Activated CD4-positive, alpha-beta T cell treated with anti-CD3 and anti-CD28 coated beads, Interleukin-2, amount 50 U/mL, for 4 hours (primary cell): ENCODE data around the gene GARIN3.

Experiments
- DNase-seq, 2 experiments: peaks; one replicate each; pipeline ENCODE4 v3.0.0-alpha.2; 2020

GARIN3 gene

DNA sequence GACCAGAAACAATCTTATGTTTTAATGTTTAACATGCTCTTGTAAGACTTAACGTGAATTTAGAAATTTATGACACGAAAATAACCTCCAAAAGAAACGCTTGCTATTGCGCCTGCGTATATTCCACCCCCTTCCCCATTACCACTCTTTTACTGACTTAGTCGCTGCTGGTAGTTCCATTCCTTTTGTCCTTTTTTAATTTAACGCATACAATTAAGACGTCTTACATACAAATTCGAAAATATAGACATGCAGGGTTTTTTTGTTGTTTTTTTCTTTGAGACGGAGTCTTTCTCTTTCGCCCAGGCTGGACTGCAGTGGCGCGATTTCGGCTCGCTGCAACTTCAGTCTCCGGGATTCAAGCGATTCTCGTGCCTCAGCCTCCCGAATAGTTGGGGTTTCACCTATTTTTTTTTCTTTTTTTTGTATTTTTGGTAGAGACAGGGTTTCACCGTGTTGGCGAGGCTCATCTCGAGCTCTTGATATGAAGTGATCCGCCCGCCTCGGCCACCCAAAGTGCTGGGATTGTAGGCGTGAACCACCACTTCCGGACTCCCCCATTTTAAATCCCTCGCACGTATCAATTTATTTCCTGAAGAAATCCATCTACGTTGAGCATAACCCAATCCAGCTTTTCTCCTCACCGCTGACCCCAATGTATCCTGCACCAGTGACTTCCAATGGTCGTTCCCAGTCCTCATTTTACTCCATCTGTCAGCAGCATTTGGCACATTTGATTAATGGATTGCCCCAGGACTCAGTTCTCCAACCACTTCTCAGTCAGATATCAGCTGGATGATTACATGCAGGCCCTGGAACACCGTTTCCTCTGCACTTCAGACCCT lies 22.7 kb downstream of the GARIN3 start:
- peak; percentile 27 for DNase-seq

DNA sequence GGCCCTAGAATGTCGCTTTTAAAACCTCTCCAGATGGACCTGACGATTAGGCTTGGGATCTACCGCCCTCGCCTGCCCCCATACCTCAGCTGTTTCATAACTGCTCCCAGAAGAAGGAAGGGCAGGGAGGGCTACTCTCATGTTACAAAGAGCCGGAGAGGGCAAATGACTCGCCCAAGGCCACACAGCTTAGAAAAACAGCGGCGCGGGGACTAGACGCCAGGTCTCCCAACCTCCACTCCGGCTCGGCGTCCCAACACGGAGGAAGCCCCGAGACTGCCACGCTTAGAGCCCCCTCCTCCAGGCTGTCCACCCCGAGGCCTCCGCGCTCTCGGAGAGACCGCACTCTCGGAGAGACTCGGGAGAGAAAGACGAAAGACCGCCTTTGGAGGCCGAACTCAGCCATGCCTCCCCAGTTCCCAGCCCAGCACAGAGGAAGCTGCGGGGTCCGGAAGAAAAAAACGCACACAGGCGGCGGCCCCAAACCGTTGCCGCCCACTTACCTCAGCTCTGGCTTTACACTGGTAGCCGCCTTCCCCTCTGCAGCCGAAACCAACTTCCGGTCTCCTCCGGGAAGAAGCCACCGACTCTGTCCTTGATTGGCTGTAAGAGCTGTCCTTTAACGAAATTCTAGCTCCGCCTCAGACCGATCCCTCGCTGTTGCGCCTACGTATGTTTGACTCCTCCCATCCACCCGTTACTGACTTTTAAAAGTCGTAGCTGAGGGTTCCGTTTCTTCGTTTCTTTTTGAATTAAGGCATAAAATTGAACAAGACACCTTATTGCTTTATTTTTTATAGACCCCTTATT lies 23.5 kb downstream of the GARIN3 start, which contains the start of gene MED7:
TSS of gene MED7 (minus strand) at position 549 of the 810 bp plus-strand sequence. CDS start 3,434 bp downstream, outside the sequence.
- DNase-seq = peak; percentile 86

DNA sequence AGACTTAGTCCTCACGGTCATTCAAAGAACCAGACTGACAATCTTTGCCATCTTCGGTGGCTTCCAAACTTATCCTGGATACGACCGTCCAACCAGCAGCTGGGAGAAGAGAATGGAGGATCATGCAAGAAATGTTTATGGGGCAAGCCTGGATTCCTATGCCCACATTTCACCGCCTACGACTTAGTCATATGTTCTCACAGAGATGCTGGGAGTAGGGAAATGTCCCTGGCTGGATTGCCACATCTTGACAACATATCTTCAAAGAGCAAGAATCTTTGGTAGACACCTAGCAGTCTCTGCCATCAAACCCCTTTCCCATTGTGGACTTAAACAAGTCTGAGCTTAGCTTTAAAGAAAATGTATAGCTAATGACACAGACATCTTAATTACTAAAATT lies 28.4 kb downstream of the GARIN3 start:
- no peak for DNase-seq

- DNase-seq = no peak
Observed at GRCh38 chr5:157132281-157132612, 33.8 kb downstream of the GARIN3 start.

- no peak for DNase-seq
Observed at GRCh38 chr5:157130925-157131324, 35.1 kb downstream of the GARIN3 start.

DNA sequence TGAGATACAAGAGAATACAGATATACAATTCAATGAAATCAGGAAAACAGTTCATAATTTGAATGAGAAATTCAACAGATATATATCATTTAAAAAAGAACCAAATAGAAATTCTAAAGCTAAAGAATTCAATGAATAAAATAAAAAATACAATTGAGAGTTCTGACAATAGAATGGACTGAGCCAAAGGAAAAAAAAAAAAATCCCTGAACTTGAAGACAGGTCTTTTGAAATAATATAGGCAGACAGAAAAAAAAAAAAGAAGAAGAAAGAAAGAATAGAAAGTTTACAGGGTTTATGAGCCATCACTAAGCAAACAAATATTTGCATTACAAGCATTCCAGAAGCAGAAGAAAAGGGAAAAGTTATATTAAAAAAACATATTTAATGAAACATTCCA lies 44.4 kb downstream of the GARIN3 start:
- no peak for DNase-seq

- no peak for DNase-seq
Observed at GRCh38 chr5:157120102-157120501, 46.0 kb downstream of the GARIN3 start.

GRCh38 chr5:157116483-157116954 lies 49.5 kb downstream of the GARIN3 start:
- DNase-seq = no peak

- no peak for DNase-seq
Observed at GRCh38 chr5:157115502-157115901, 50.6 kb downstream of the GARIN3 start.

- no peak for DNase-seq
Observed at GRCh38 chr5:157115012-157115411, 51.1 kb downstream of the GARIN3 start.

- no peak for DNase-seq
Observed at GRCh38 chr5:157113002-157113401, 53.1 kb downstream of the GARIN3 start.
